Dedifferentiated amniotic fluid mesenchymal stem cell (primary cell): Measurements from ENCODE around the gene CDON.
A peak's percentile ranks its signal among the peaks of the same experiment; 100 is the strongest.
"Not testable (repeated sequence)": the region's sequence is repeated elsewhere in the genome, so short reads cannot be mapped to it uniquely, and the experiment has no call there.

Experiments used
- DNase-seq: peaks from one replicate; pipeline ENCODE4 v3.0.0-alpha.2; 2016; ENCODE audit errors: extremely low spot score

CDON gene

GRCh38 chr11:125924384-125925007 lies 138.2 kb downstream of the CDON start:
- DNase-seq = no peak

- no peak for DNase-seq
Measured at GRCh38 chr11:125923633-125924032, 139.0 kb downstream of the CDON start.

DNA sequence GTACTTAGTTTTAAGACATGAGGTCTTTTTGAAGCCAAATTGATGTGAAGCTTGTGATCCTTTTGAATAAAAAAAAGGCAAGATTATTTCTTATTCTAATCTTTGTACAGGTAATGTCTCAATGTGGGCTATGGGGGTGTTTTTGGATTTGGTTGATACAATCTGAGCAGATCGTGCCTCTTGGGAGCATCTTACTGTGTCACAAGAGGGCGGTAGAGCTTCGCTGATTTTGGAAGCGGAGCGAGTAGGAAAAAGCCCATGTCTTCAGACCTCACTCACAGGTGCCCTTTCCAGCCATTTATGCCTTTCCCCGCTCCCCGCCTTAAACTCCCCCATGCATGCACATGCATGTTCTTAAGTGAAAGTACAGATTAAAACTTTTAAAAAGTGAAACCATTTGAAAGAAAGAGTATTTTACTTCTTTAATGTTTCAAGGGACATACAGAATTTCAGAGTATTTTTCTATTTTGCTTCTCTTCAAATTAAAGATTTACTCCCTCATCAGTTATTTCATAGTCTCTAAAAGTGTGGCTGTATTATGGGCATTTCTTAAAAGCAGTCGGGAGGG lies 139.6 kb downstream of the CDON start:
- DNase-seq = peak; percentile 78

- DNase-seq = no peak
Measured at GRCh38 chr11:125922156-125922555, 140.5 kb downstream of the CDON start.

DNA sequence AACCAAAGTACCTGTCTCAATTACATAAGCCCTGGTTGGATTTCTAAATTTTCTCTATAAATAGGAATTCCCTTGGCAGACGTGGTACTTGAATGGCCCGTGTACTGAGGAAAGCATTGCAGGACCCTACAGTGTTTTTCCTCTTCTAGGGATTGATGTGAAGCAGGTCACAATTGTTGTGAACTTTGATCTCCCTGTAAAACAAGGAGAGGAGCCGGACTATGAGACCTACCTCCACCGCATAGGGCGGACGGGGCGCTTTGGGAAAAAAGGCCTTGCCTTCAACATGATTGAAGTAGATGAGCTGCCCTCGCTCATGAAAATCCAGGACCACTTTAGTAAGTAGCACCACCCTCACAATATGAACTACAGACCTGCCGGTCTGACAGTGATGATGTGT lies 141.6 kb downstream of the CDON start:
- no peak for DNase-seq

DNA sequence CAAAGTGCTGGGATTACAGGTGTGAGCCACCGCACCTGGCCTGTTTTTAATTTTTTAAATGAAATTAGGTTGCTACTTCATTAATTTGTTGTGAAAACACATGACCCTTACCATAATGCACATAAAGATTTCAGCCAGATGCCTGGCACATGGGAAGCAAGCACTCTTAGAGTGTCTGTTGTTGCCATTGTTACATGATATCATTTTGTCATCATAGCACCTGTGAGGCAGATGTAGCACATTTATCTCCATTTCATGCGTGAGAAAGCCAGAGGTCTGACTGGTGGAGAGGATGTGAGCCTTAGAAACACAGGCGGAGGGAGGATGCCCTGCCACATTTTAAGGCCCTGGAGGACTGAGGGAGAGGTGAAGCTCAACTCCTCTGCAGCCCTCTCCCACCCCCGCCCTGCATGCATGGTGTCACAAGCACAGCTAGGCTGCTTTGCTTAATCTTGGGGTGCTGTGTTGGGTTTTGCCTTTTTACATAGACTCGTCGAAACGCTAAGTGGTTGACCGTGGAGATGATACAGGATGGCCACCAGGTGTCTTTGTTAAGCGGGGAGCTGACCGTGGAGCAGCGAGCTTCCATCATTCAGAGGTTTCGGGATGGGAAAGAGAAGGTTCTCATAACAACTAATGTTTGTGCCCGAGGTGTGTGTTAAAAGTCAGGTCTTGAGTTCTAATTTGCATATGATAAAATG lies 144.4 kb downstream of the CDON start:
- DNase-seq = no peak

GRCh38 chr11:125916683-125917347 lies 145.9 kb downstream of the CDON start:
- no peak for DNase-seq

DNA sequence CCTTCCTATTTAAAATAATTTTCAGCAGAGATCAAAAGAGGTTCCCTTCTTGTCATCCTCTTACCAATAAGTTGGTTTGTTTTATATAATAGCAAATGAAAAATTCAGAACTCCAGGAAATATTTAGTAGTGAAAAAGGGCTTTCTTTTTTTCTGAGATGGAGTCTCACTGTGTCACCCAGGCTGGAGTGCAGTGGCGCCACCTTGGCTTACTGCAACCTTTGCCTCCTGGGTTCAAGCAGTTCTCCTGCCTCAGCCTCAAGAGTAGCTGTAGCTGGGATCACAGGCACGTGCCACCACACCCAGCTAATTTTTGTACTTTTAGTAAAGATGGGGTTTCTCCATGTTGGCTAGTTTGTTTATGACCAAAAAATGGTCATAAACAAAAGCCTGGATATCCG lies 148.1 kb downstream of the CDON start:
- not testable (repeated sequence) for DNase-seq

DNA sequence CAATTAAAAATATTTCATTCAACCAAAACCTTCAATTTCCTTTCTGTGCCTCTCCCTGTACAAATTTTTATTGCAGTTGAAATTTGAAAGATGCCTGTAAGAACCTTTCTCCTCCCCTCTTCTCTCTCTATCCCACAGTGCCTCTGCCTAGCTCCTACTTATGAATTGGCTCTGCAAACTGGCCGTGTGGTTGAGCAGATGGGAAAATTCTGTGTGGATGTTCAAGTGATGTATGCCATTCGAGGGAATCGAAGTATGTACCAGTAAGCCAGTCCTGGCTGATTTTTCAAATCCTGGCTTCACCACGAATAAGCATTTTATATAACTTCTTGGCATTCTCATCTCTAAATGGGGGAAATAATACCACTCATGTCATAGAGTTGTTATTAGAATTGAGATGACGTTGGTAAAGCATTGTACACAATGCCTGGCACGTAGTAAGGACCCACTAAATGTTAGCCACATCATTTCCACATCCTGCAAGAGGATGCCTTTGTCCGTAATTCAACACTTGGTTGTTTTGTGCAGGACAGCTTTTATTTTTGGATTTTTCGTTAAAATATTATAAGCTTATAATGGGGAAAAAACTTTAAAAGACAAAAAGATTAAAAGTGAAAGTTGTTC lies 152.3 kb downstream of the CDON start:
- DNase-seq = no peak
